Upper lobe of left lung (tissue), 4 donors: ENCODE results near the gene HEATR5A.

Experiments
- CTCF ChIP-seq, 6 experiments: fragments of 450-650 bp in 4 of 6; fragments of 200-600 bp in 2 of 6; sonication (generic) in 2 of 6; IDR thresholded peaks; one replicate each; pipeline ENCODE4 v1.5.1; 2016 to 2019; ENCODE audit warnings: antibody characterized with exemption in 6 of 6
- EP300 ChIP-seq, 4 donors: sonication (generic); formaldehyde crosslinking; IDR thresholded peaks; one replicate each; pipeline ENCODE4 v1.5.1; 2017; ENCODE audit warnings: antibody characterized with exemption in 4 of 4, control low read depth in 2 of 4
- POLR2A ChIP-seq, 4 donors: fragments of 450-650 bp; IDR thresholded peaks; one replicate each; pipeline ENCODE4 v1.5.1; 2016 to 2017; ENCODE audit warnings: antibody characterized with exemption in 4 of 4, mild to moderate bottlenecking in 2 of 4

- TF ChIP-seq CTCF (IDR thresholded peaks at IDR 0.05) (no peak), EP300 (IDR thresholded peaks at IDR 0.05) (no peak), POLR2A (IDR thresholded peaks at IDR 0.05) (no peak)
Observed at GRCh38 chr14:31371646-31372045, 48.7 kb downstream of the HEATR5A start.
